Activated T-cell treated with anti-CD3 and anti-CD28 coated beads for 48 hours (primary cell): ENCODE measurements around the gene CDCA3.
"Not testable (repeated sequence)": the region's sequence is repeated elsewhere in the genome, so short reads cannot be mapped to it uniquely, and the experiment has no call there.

Experiments
- DNase-seq: peaks from one replicate; pipeline ENCODE4 v3.0.0-alpha.2; 2020; ENCODE audit warnings: low read depth

CDCA3 gene

GRCh38 chr12:6851153-6851920 is at the start of gene CDCA3:
Gene CDCA3, minus strand, starts transcription at chr12:6851286. Its CDS starts 334 bp downstream, at chr12:6850952.
- DNase-seq = peak; percentile 86

- no peak for DNase-seq
Measured at GRCh38 chr12:6899837-6900519, 48.9 kb upstream of the CDCA3 start.

- DNase-seq = no peak
Measured at GRCh38 chr12:6899427-6899826, 48.3 kb upstream of the CDCA3 start.

GRCh38 chr12:6896846-6897435 is 45.9 kb upstream of the CDCA3 start:
- DNase-seq = no peak

- no peak for DNase-seq
Measured at GRCh38 chr12:6894321-6894720, 43.2 kb upstream of the CDCA3 start.

GRCh38 chr12:6892683-6893082 is 41.6 kb upstream of the CDCA3 start:
- not testable (repeated sequence) for DNase-seq

GRCh38 chr12:6891646-6892001 is 40.5 kb upstream of the CDCA3 start:
- no peak for DNase-seq

- DNase-seq = peak; percentile 99
Measured at GRCh38 chr12:6890789-6891645, 39.9 kb upstream of the CDCA3 start.

- not testable (repeated sequence) for DNase-seq
Measured at GRCh38 chr12:6889775-6890573, 38.9 kb upstream of the CDCA3 start.

GRCh38 chr12:6888794-6889193 is 37.7 kb upstream of the CDCA3 start:
- not testable (repeated sequence) for DNase-seq

- no peak for DNase-seq
Measured at GRCh38 chr12:6888360-6888759, 37.3 kb upstream of the CDCA3 start.

- DNase-seq = no peak
Measured at GRCh38 chr12:6887460-6887859, 36.4 kb upstream of the CDCA3 start.

GRCh38 chr12:6886206-6886999 is 35.3 kb upstream of the CDCA3 start:
- DNase-seq = not testable (repeated sequence)

- no peak for DNase-seq
Measured at GRCh38 chr12:6884539-6884938, 33.5 kb upstream of the CDCA3 start.

- no peak for DNase-seq
Measured at GRCh38 chr12:6883683-6884082, 32.6 kb upstream of the CDCA3 start.

GRCh38 chr12:6883252-6883651 is 32.2 kb upstream of the CDCA3 start:
- no peak for DNase-seq

GRCh38 chr12:6879824-6880223 is 28.7 kb upstream of the CDCA3 start:
- DNase-seq = not testable (repeated sequence)

GRCh38 chr12:6874015-6874368 is 22.9 kb upstream of the CDCA3 start:
- DNase-seq = not testable (repeated sequence)

GRCh38 chr12:6873094-6874014 is 22.3 kb upstream of the CDCA3 start, which contains the start of gene SPSB2:
Gene SPSB2, minus strand, starts transcription at chr12:6873303. Its CDS starts 402 bp downstream, at chr12:6872901.
- peak; percentile 100 for DNase-seq
